Measurements from ENCODE around the gene VTI1A.

DNA sequence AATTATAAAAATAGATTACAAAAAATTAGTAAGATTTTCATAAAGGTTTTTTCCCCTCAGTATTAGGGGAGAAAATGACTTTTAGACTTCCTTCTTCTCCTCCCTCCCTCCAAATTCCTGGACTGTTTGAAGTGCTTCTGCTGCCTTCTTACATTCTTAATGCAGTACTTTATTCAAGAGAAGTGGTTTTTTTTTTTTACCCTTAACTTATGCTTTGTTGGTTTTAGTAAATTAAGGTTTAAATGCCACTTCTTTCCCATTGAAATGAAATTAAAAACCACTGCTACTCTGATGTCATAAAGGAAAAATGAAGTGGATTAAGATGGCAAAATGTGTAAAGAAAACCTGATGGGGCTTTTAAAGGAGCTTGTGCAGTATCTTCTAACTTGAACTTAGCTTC is 140.7 kb downstream of the VTI1A start:
- TF ChIP-seq, protein P1, sequence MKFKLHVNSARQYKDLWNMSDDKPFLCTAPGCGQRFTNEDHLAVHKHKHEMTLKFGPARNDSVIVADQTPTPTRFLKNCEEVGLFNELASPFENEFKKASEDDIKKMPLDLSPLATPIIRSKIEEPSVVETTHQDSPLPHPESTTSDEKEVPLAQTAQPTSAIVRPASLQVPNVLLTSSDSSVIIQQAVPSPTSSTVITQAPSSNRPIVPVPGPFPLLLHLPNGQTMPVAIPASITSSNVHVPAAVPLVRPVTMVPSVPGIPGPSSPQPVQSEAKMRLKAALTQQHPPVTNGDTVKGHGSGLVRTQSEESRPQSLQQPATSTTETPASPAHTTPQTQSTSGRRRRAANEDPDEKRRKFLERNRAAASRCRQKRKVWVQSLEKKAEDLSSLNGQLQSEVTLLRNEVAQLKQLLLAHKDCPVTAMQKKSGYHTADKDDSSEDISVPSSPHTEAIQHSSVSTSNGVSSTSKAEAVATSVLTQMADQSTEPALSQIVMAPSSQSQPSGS (IDR thresholded peaks at IDR 0.05; ENCODE audit: low read length) = no peak
- TF ChIP-seq ZNF274 (IDR thresholded peaks at IDR 0.05; ENCODE audit: borderline replicate concordance, extremely low read depth, low read length) (no peak), POLR2A (IDR thresholded peaks at IDR 0.05; ENCODE audit: control extremely low read depth in 1 of 2, low read depth in 2 of 2, low read length in 2 of 2) (no peak), POU5F1 (IDR thresholded peaks at IDR 0.05; ENCODE audit: low read depth, low read length) (no peak), EP300 (IDR thresholded peaks at IDR 0.05; ENCODE audit: borderline replicate concordance in 1 of 2, low read depth in 2 of 2, low read length in 2 of 2) (no peak), CTCF (IDR thresholded peaks at IDR 0.05; ENCODE audit: control extremely low read depth in 1 of 3, insufficient read depth in 1 of 3, low read depth in 1 of 3, low read length in 3 of 3) (no peak), CTBP2 (IDR thresholded peaks at IDR 0.05; ENCODE audit: borderline replicate concordance, insufficient read depth, insufficient read length, low read length) (no peak), POLR2AphosphoS5 (IDR thresholded peaks at IDR 0.05; ENCODE audit: low read depth, low read length) (no peak), HDAC2 (IDR thresholded peaks at IDR 0.05; ENCODE audit: borderline replicate concordance in 1 of 2, low read depth in 2 of 2, low read length in 2 of 2) (no peak), EZH2 (IDR thresholded peaks at IDR 0.05; ENCODE audit: low read depth, low read length, severe bottlenecking) (no peak), JUN (IDR thresholded peaks at IDR 0.05; ENCODE audit: low read depth, low read length) (no peak), SRF (IDR thresholded peaks at IDR 0.05; ENCODE audit: low read depth, low read length) (no peak), RAD21 (IDR thresholded peaks at IDR 0.05 in 1 of 2, conservative IDR thresholded peaks at IDR 0.05 in 1 of 2; ENCODE audit: low read depth in 2 of 2, low read length in 2 of 2) (no peak)
